Spinal cord (tissue), 10 donors: Measurements from ENCODE around the gene ZNHIT3. TPM values are rescaled to one million over a fixed set of nuclear protein-coding genes. Genes with fewer than 3 reads are reported as not detected.

Experiments used
- DNase-seq, 6 donors: peaks; one replicate each; pipeline versions ENCODE4 v3.0.0 to v3.0.0-alpha.2; 2013 to 2015; ENCODE audit warnings: low spot score in 6 of 6, low read depth in 4 of 6
- H3K27ac ChIP-seq: one replicate; pipeline ENCODE4 v1.5.1; 2013; ENCODE audit warnings: low read depth, low read length, control low read depth
- H3K27me3 ChIP-seq: one replicate; pipeline ENCODE4 v1.6.1; 2013; ENCODE audit warnings: low read length; ENCODE audit not compliant: control insufficient read depth, insufficient read depth
- H3K36me3 ChIP-seq: one replicate; pipeline ENCODE4 v1.6.1; 2013; ENCODE audit warnings: low read length; ENCODE audit not compliant: control insufficient read depth, insufficient read depth
- H3K4me1 ChIP-seq: one replicate; pipeline ENCODE4 v1.6.1; 2013; ENCODE audit warnings: low read length; ENCODE audit not compliant: control insufficient read depth, insufficient read depth
- H3K4me3 ChIP-seq: one replicate; pipeline ENCODE4 v1.5.1; 2013; ENCODE audit warnings: low read depth, low read length, control low read depth
- H3K9me3 ChIP-seq: one replicate; pipeline ENCODE4 v1.6.1; 2013; ENCODE audit warnings: low read length; ENCODE audit not compliant: control insufficient read depth, insufficient read depth
- WGBS: methylation state at CpG from one replicate; pipeline ENCODE4 v1.1.5; 2013; ENCODE audit warnings: missing lambda C conversion rate; ENCODE audit not compliant: insufficient coverage; 5-methylcytosine and 5-hydroxymethylcytosine counted together
- polyA plus RNA-seq, 2 donors: library from polyadenylated mRNA; unstranded; fragments of 120-200 nt; gene quantifications; one replicate each; pipeline ENCODE4 v1.2.1, GENCODE V29; 2013; ENCODE audit not compliant: insufficient read length in 2 of 2
- total RNA-seq, 2 donors: library from RNA; depleted of rRNA in 1 of 2; stranded (reverse); fragments of 120-200 nt in 1 of 2; fragments of >200 nt in 1 of 2; gene quantifications; one replicate each; pipeline versions ENCODE4 v1.2.3 to v1.2.4, GENCODE V29; 2013 to 2014
- donor health status: healthy.

ZNHIT3 gene
- total and polyA plus RNA-seq, 4 donors: 35.2 to 73.6 (median 63.7) TPM

- H3K4me3 ChIP-seq: no peak overlapping the region
- H3K36me3 ChIP-seq: peaks cover 60% of the 10 kb centered on the region
- H3K4me1 ChIP-seq: no peaks in the 10 kb centered on the region
- no peaks in the 10 kb centered on the region for H3K27me3 ChIP-seq
- DNase-seq: no peak
- H3K27ac ChIP-seq: no peak overlapping the region
- no peaks in the 10 kb centered on the region for H3K9me3 ChIP-seq
- WGBS: 75% methylated on average over 5 of the region's 7 CpGs
Observed at GRCh38 chr17:36498560-36499300, 12.2 kb downstream of the ZNHIT3 start.

GRCh38 chr17:36500745-36501225, 14.3 kb downstream of the ZNHIT3 start:
- no peak overlapping the region for H3K27ac ChIP-seq
- H3K9me3 ChIP-seq: no peaks in the 10 kb centered on the region
- no peaks in the 10 kb centered on the region for H3K27me3 ChIP-seq
- H3K36me3 ChIP-seq: peaks cover 73% of the 10 kb centered on the region
- H3K4me1 ChIP-seq: no peaks in the 10 kb centered on the region
- no peak overlapping the region for H3K4me3 ChIP-seq
- 95% methylated on average over 13 of the region's 15 CpGs for WGBS
- no peak for DNase-seq

- Histone ChIP-seq H3K4me1 (no peaks in the 10 kb centered on the region), H3K4me3 (no peak overlapping the region), H3K9me3 (no peaks in the 10 kb centered on the region), H3K36me3 (peaks cover 74% of the 10 kb centered on the region), H3K27me3 (no peaks in the 10 kb centered on the region), H3K27ac (no peak overlapping the region)
- no peak for DNase-seq
- WGBS: 97% methylated on average over 2 of the region's 3 CpGs
Observed at GRCh38 chr17:36501351-36501750, 14.9 kb downstream of the ZNHIT3 start.

- no peak for DNase-seq
- WGBS: 93% methylated on average over 6 of the region's 6 CpGs
Observed at GRCh38 chr17:36501963-36502362, 15.5 kb downstream of the ZNHIT3 start.

GRCh38 chr17:36503456-36504155, 17.1 kb downstream of the ZNHIT3 start:
- no peaks in the 10 kb centered on the region for H3K27me3 ChIP-seq
- DNase-seq: no peak
- 88% methylated on average over 7 of the region's 7 CpGs for WGBS
- H3K4me3 ChIP-seq: no peak overlapping the region
- H3K9me3 ChIP-seq: no peaks in the 10 kb centered on the region
- peaks cover 67% of the 10 kb centered on the region for H3K36me3 ChIP-seq
- no peaks in the 10 kb centered on the region for H3K4me1 ChIP-seq
- H3K27ac ChIP-seq: no peak overlapping the region

More at GRCh38 chr17:36501963-36502362, 15.5 kb downstream of the ZNHIT3 start:
- H3K27me3 ChIP-seq: no peaks in the 10 kb centered on the region
- H3K4me1 ChIP-seq: no peaks in the 10 kb centered on the region
- no peak overlapping the region for H3K4me3 ChIP-seq
- no peaks in the 10 kb centered on the region for H3K9me3 ChIP-seq
- no peak overlapping the region for H3K27ac ChIP-seq
- H3K36me3 ChIP-seq: peaks cover 74% of the 10 kb centered on the region

GRCh38 chr17:36504156-36504545, 17.7 kb downstream of the ZNHIT3 start:
- DNase-seq: no peak
- Histone ChIP-seq H3K4me3 (no peak overlapping the region), H3K36me3 (peaks cover 67% of the 10 kb centered on the region), H3K27me3 (no peaks in the 10 kb centered on the region), H3K4me1 (no peaks in the 10 kb centered on the region), H3K27ac (no peak overlapping the region), H3K9me3 (no peaks in the 10 kb centered on the region)
- 100% methylated on average over 2 of the region's 5 CpGs for WGBS

GRCh38 chr17:36505171-36505570, 18.7 kb downstream of the ZNHIT3 start:
- Histone ChIP-seq H3K36me3 (peaks cover 69% of the 10 kb centered on the region), H3K9me3 (no peaks in the 10 kb centered on the region), H3K27ac (no peak overlapping the region), H3K4me3 (no peak overlapping the region), H3K4me1 (no peaks in the 10 kb centered on the region), H3K27me3 (no peaks in the 10 kb centered on the region)
- no peak for DNase-seq
- 93% methylated on average over 8 of the region's 8 CpGs for WGBS

GRCh38 chr17:36506249-36506826, 19.9 kb downstream of the ZNHIT3 start:
- Histone ChIP-seq H3K9me3 (no peaks in the 10 kb centered on the region), H3K4me1 (no peaks in the 10 kb centered on the region), H3K27ac (no peak overlapping the region), H3K27me3 (no peaks in the 10 kb centered on the region), H3K4me3 (no peak overlapping the region), H3K36me3 (peaks cover 71% of the 10 kb centered on the region)
- 100% methylated on average over 2 of the region's 6 CpGs for WGBS
- no peak for DNase-seq

- H3K4me1 ChIP-seq: no peaks in the 10 kb centered on the region
- H3K9me3 ChIP-seq: no peaks in the 10 kb centered on the region
- WGBS: 95% methylated on average over 9 of the region's 11 CpGs
- DNase-seq: no peak
- peaks cover 69% of the 10 kb centered on the region for H3K36me3 ChIP-seq
- H3K27me3 ChIP-seq: no peaks in the 10 kb centered on the region
- H3K27ac ChIP-seq: no peak overlapping the region
- H3K4me3 ChIP-seq: no peak overlapping the region
Observed at GRCh38 chr17:36506831-36507230, 20.4 kb downstream of the ZNHIT3 start.
